H1 (cell line): ENCODE measurements around the gene GPC2. TPM values are rescaled to one million over a fixed set of nuclear protein-coding genes. Genes with fewer than 3 reads are reported as not detected.

Experiments
- KDM1A ChIP-seq: fragments of 200-600, 300-600 bp; sonication (generic); IDR thresholded peaks from 2 replicates; pipeline ENCODE4 v1.7.1; 2016; ENCODE audit warnings: mild to moderate bottlenecking, low read length, borderline replicate concordance
- MAFK ChIP-seq: IDR thresholded peaks from 2 replicates; pipeline ENCODE4 v1.6.1; 2012; ENCODE audit warnings: low read depth, mild to moderate bottlenecking, improper control_type of control experiment, low read length
- RBBP5 ChIP-seq: IDR thresholded peaks from 2 replicates; pipeline ENCODE4 v1.7.1; 2012; ENCODE audit warnings: low read depth, mild to moderate bottlenecking, inconsistent platforms, low read length, moderate library complexity, borderline replicate concordance
- RFX5 ChIP-seq: IDR thresholded peaks from 2 replicates; pipeline ENCODE4 v1.6.1; 2011; ENCODE audit warnings: low read depth, low read length, improper control_type of control experiment, borderline replicate concordance
- SIN3A ChIP-seq, 2 experiments: IDR thresholded peaks in 1 of 2; conservative IDR thresholded peaks in 1 of 2; 2 replicates each; pipeline ENCODE4 v1.6.1; 2011 to 2012; ENCODE audit warnings: low read length in 2 of 2, improper control_type of control experiment in 1 of 2, low read depth in 1 of 2, mild to moderate bottlenecking in 1 of 2
- SP4 ChIP-seq: IDR thresholded peaks from 2 replicates; pipeline ENCODE4 v1.6.1; 2012; ENCODE audit warnings: low read length, inconsistent platforms
- TEAD4 ChIP-seq: IDR thresholded peaks from 2 replicates; pipeline ENCODE4 v1.6.1; 2012; ENCODE audit warnings: low read depth, low read length, inconsistent platforms, mixed read lengths
- polyA plus RNA-seq, 7 experiments: library from polyadenylated mRNA; depleted of rRNA in 3 of 7; stranded (reverse) in 5 of 7; unstranded in 2 of 7; fragments of >200 nt in 5 of 7; fragments of 200-250 nt in 2 of 7; gene quantifications; 1 replicate in 5 of 7; 2 replicates in 1 of 7; 4 replicates in 1 of 7; pipeline versions ENCODE4 v1.2.1 to v1.2.3, GENCODE V29; 2011 to 2013; ENCODE audit warnings: missing spikeins in 2 of 7, mixed read lengths in 2 of 7
- total RNA-seq: library from RNA; stranded (reverse); fragmentation: NEBNext Ultra II Directional; extraction: Animal tissue kit (Norgen Biotek cat#: 25700); gene quantifications from 2 replicates; pipeline ENCODE4 v1.2.1, GENCODE V29; 2021
- TF ChIP-seq, protein P1 (sequence below): IDR thresholded peaks from 2 replicates; pipeline ENCODE4 v1.6.1; 2012; ENCODE audit warnings: low read length, inconsistent platforms

The GPC2 gene
- total and polyA plus RNA-seq, 2 of the 8 experiments (the other 6 are each of a cell fraction or from before 2014, with no cell fraction given): 25.3 to 44.8 TPM

DNA sequence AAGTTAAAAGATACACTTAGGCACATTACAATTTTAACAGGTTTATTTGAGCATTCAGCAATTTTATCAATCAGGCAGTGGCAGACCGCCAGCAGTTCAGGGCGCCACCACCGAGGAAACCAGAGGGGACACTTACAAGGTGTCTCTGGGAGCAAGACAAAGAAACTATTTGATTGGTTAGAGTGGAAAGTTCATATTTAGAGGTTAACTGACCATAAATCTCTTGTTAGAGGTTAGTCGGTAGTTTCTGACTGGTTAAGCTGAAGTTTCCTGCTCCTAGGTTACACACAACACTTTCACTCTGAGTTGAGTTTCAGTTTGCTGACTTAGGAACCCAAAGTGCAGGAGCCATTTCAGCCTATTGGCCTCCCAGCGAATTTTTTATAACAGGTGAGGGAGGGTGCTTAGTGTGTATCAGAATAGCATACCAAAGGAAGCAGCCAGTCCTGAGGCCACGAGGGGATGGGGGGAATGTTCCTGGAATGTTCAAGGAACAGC is 31.8 kb upstream of the GPC2 start (continued):
- TF ChIP-seq, protein P1, sequence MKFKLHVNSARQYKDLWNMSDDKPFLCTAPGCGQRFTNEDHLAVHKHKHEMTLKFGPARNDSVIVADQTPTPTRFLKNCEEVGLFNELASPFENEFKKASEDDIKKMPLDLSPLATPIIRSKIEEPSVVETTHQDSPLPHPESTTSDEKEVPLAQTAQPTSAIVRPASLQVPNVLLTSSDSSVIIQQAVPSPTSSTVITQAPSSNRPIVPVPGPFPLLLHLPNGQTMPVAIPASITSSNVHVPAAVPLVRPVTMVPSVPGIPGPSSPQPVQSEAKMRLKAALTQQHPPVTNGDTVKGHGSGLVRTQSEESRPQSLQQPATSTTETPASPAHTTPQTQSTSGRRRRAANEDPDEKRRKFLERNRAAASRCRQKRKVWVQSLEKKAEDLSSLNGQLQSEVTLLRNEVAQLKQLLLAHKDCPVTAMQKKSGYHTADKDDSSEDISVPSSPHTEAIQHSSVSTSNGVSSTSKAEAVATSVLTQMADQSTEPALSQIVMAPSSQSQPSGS: no peak
- TF ChIP-seq MAFK (no peak), SIN3A (conservative IDR thresholded peaks at IDR 0.05 in 1 of 2, IDR thresholded peaks at IDR 0.05 in 1 of 2; ENCODE audit: low read depth in 1 of 2, low read length in 2 of 2) (no peak), RBBP5 (no peak), SP4 (no peak), TEAD4 (no peak), KDM1A (no peak), RFX5 (no peak)
- TF ChIP-seq, all 59 proteins: peak for 0
